ENCODE measurements around the gene CYYR1.
"Not testable (repeated sequence)": the region's sequence is repeated elsewhere in the genome, so short reads cannot be mapped to it uniquely, and the experiment has no call there.

CYYR1 gene

GRCh38 chr21:26487981-26488480 is 85.1 kb downstream of the CYYR1 start:
- DNase-seq: no peak

- no peak for DNase-seq
Observed at GRCh38 chr21:26473471-26473870, 99.6 kb downstream of the CYYR1 start.

GRCh38 chr21:26471099-26471471 is 102.0 kb downstream of the CYYR1 start:
- DNase-seq: no peak

GRCh38 chr21:26470351-26471098 is 102.6 kb downstream of the CYYR1 start:
- no peak for DNase-seq

- DNase-seq: no peak
Observed at GRCh38 chr21:26469789-26470188, 103.3 kb downstream of the CYYR1 start.

- no peak for DNase-seq
Observed at GRCh38 chr21:26465916-26466315, 107.2 kb downstream of the CYYR1 start.

GRCh38 chr21:26461500-26461899 is 111.6 kb downstream of the CYYR1 start:
- DNase-seq: no peak

GRCh38 chr21:26460621-26461020 is 112.5 kb downstream of the CYYR1 start:
- no peak for DNase-seq

- DNase-seq: not testable (repeated sequence)
Observed at GRCh38 chr21:26458854-26459253, 114.2 kb downstream of the CYYR1 start.

- no peak for DNase-seq
Observed at GRCh38 chr21:26457817-26458216, 115.3 kb downstream of the CYYR1 start.

- DNase-seq: no peak
Observed at GRCh38 chr21:26453267-26453666, 119.8 kb downstream of the CYYR1 start.

GRCh38 chr21:26451081-26451740 is 121.9 kb downstream of the CYYR1 start:
- DNase-seq: no peak

GRCh38 chr21:26449161-26449560 is 123.9 kb downstream of the CYYR1 start:
- no peak for DNase-seq

GRCh38 chr21:26448751-26449150 is 124.3 kb downstream of the CYYR1 start:
- DNase-seq: no peak

GRCh38 chr21:26447932-26448475 is 125.1 kb downstream of the CYYR1 start:
- no peak for DNase-seq

GRCh38 chr21:26445440-26445839 is 127.6 kb downstream of the CYYR1 start:
- DNase-seq: no peak

GRCh38 chr21:26444646-26445045 is 128.4 kb downstream of the CYYR1 start:
- no peak for DNase-seq

GRCh38 chr21:26443867-26444266 is 129.2 kb downstream of the CYYR1 start:
- DNase-seq: no peak

- no peak for DNase-seq
Observed at GRCh38 chr21:26443291-26443690, 129.8 kb downstream of the CYYR1 start.

GRCh38 chr21:26441149-26441548 is 131.9 kb downstream of the CYYR1 start:
- DNase-seq: no peak

- no peak for DNase-seq
Observed at GRCh38 chr21:26438976-26439375, 134.1 kb downstream of the CYYR1 start.

GRCh38 chr21:26437326-26438009 is 135.6 kb downstream of the CYYR1 start:
- DNase-seq: no peak

- no peak for DNase-seq
Observed at GRCh38 chr21:26433386-26433785, 139.7 kb downstream of the CYYR1 start.

GRCh38 chr21:26432410-26432809 is 140.7 kb downstream of the CYYR1 start:
- DNase-seq: no peak
